T-helper 22 cell (primary cell): ENCODE results near the gene AKR1C2.
"Not testable (repeated sequence)": the region's sequence is repeated elsewhere in the genome, so short reads cannot be mapped to it uniquely, and the experiment has no call there.

Source experiments
- DNase-seq: peaks from one replicate; pipeline ENCODE4 v3.0.0-alpha.2; 2020; ENCODE audit warnings: low read depth

The AKR1C2 gene

GRCh38 chr10:4956955-4957645 is 46.6 kb downstream of the AKR1C2 start:
- not testable (repeated sequence) for DNase-seq

GRCh38 chr10:4956088-4956487 is 47.6 kb downstream of the AKR1C2 start:
- DNase-seq: not testable (repeated sequence)

- no peak for DNase-seq
These were observed 50.3 kb downstream of the AKR1C2 start for GRCh38 chr10:4953405-4953804.

GRCh38 chr10:4951512-4952162 is 52.0 kb downstream of the AKR1C2 start:
- not testable (repeated sequence) for DNase-seq

- DNase-seq: no peak
These were observed 55.7 kb downstream of the AKR1C2 start for GRCh38 chr10:4947635-4948596.

GRCh38 chr10:4947039-4947634 is 56.5 kb downstream of the AKR1C2 start:
- no peak for DNase-seq

GRCh38 chr10:4945766-4946717 is 57.6 kb downstream of the AKR1C2 start:
- no peak for DNase-seq

GRCh38 chr10:4944841-4945240 is 58.8 kb downstream of the AKR1C2 start:
- no peak for DNase-seq

GRCh38 chr10:4943821-4944220 is 59.8 kb downstream of the AKR1C2 start:
- DNase-seq: no peak

GRCh38 chr10:4943416-4943815 is 60.2 kb downstream of the AKR1C2 start:
- not testable (repeated sequence) for DNase-seq

- DNase-seq: not testable (repeated sequence)
These were observed 60.7 kb downstream of the AKR1C2 start for GRCh38 chr10:4942931-4943330.

GRCh38 chr10:4941540-4942330 is 61.9 kb downstream of the AKR1C2 start:
- DNase-seq: no peak

- not testable (repeated sequence) for DNase-seq
These were observed 62.7 kb downstream of the AKR1C2 start for GRCh38 chr10:4940909-4941308.

- not testable (repeated sequence) for DNase-seq
These were observed 63.6 kb downstream of the AKR1C2 start for GRCh38 chr10:4940073-4940428.

- no peak for DNase-seq
These were observed 64.2 kb downstream of the AKR1C2 start for GRCh38 chr10:4939224-4940072.
